H1 (cell line): ENCODE measurements around the gene NBAS. TPM values are rescaled to one million over a fixed set of nuclear protein-coding genes. Genes with fewer than 3 reads are reported as not detected.

ENCODE experiments used
- CTCF ChIA-PET: fragments of 300-600 bp; sonication (Branson Sonifier 250); formaldehyde crosslinking; loops from one replicate; lab custom pipeline; 2021; ENCODE audit not compliant: partially characterized antibody; lab: Charles Lee
- POLR2A ChIA-PET: fragments of 300-600 bp; sonication (Branson Sonifier 250); formaldehyde crosslinking; loops from one replicate; lab custom pipeline; 2021; ENCODE audit warnings: inconsistent platforms; ENCODE audit not compliant: partially characterized antibody; lab: Charles Lee
- DNase-seq, 2 experiments: peaks; one replicate each; pipeline versions ENCODE4 v3.0.0 to v3.0.0-alpha.2; 2010 to 2022; ENCODE audit warnings: low spot score in 2 of 2, low read depth in 1 of 2, mixed read lengths in 1 of 2
- FAIRE-seq: peaks from 2 replicates; lab custom pipeline; 2011; peaks lifted over from hg19 to GRCh38; lab: Jason Lieb, UNC
- H2AFZ ChIP-seq: 2 replicates; pipeline ENCODE4 v1.8.1; 2012; ENCODE audit warnings: low read length, inconsistent platforms
- H2AK5ac ChIP-seq: 2 replicates; pipeline ENCODE4 v1.6.1; 2013; ENCODE audit warnings: low read depth, low read length
- H2BK120ac ChIP-seq: replicated peaks from 2 replicates; pipeline ENCODE3; 2013; ENCODE audit warnings: low read depth, low read length, inconsistent platforms
- H2BK12ac ChIP-seq: 2 replicates; pipeline ENCODE4 v1.6.1; 2013; ENCODE audit warnings: low read depth, low read length
- H2BK15ac ChIP-seq: 2 replicates; pipeline ENCODE4 v1.6.1; 2013; ENCODE audit warnings: low read length
- H2BK20ac ChIP-seq: 2 replicates; pipeline ENCODE4 v1.6.1; 2013; ENCODE audit warnings: low read length
- H2BK5ac ChIP-seq: 2 replicates; pipeline ENCODE4 v1.6.1; 2013; ENCODE audit warnings: low read depth, low read length
- H3K14ac ChIP-seq: 2 replicates; pipeline ENCODE4 v1.6.1; 2013; ENCODE audit warnings: inconsistent platforms; ENCODE audit not compliant: insufficient read length
- H3K18ac ChIP-seq: 2 replicates; pipeline ENCODE4 v1.6.1; 2013; ENCODE audit warnings: low read length; ENCODE audit errors: extremely low read depth
- H3K23ac ChIP-seq: 2 replicates; pipeline ENCODE4 v1.6.1; 2013; ENCODE audit warnings: inconsistent platforms; ENCODE audit not compliant: insufficient read length
- H3K23me2 ChIP-seq: 2 replicates; pipeline ENCODE4 v1.6.1; 2013; ENCODE audit warnings: low read depth, low read length
- H3K27ac ChIP-seq: 2 replicates; pipeline ENCODE4 v1.6.1; 2011; ENCODE audit warnings: low read depth, low read length, inconsistent platforms
- H3K27me3 ChIP-seq, 4 experiments: replicated peaks in 1 of 4; 1 replicate in 1 of 4; 2 replicates in 3 of 4; pipeline versions ENCODE4 v1.6.1 to v1.8.1; 2011 to 2013; ENCODE audit warnings: low read length in 3 of 4, mild to moderate bottlenecking in 3 of 4, inconsistent platforms in 2 of 4, mixed read lengths in 2 of 4, moderate library complexity in 1 of 4; ENCODE audit not compliant: control insufficient read depth in 3 of 4, insufficient read depth in 3 of 4; ENCODE audit errors: extremely low read depth in 1 of 4
- H3K36me3 ChIP-seq, 4 experiments: 2 replicates each; pipeline versions ENCODE4 v1.6.1 to v1.8.1; 2011 to 2013; ENCODE audit warnings: mild to moderate bottlenecking in 4 of 4, low read length in 3 of 4, moderate library complexity in 2 of 4, control low read depth in 1 of 4, inconsistent platforms in 1 of 4; ENCODE audit not compliant: insufficient read depth in 4 of 4, control insufficient read depth in 2 of 4
- H3K4ac ChIP-seq: replicated peaks from 2 replicates; pipeline ENCODE3; 2013; ENCODE audit warnings: low read length, low read depth, mixed read lengths, inconsistent platforms; ENCODE audit not compliant: insufficient read length
- H3K4me1 ChIP-seq, 4 experiments: replicated peaks in 1 of 4; 1 replicate in 1 of 4; 2 replicates in 3 of 4; pipeline versions ENCODE4 v1.6.1 to v1.8.1; 2011 to 2013; ENCODE audit warnings: low read length in 3 of 4, inconsistent platforms in 2 of 4, mixed read lengths in 1 of 4; ENCODE audit not compliant: insufficient read depth in 4 of 4, control insufficient read depth in 3 of 4
- H3K4me2 ChIP-seq, 2 experiments: 2 replicates each; pipeline versions ENCODE4 v1.6.1 to v1.8.1; 2011 to 2013; ENCODE audit warnings: low read depth in 2 of 2, low read length in 2 of 2, control low read depth in 1 of 2, inconsistent platforms in 1 of 2, mild to moderate bottlenecking in 1 of 2; ENCODE audit not compliant: insufficient read depth in 1 of 2
- H3K4me3 ChIP-seq, 4 experiments: fragments of 200-600, 300-600 bp in 1 of 4; sonication (generic), shearing (Covaris generic), sonication (Bioruptor Twin) in 1 of 4; 2 replicates each; pipeline versions ENCODE4 v1.5.1 to v1.8.1; 2011 to 2016; ENCODE audit warnings: low read length in 4 of 4, low read depth in 3 of 4, control low read depth in 2 of 4, inconsistent platforms in 2 of 4, mild to moderate bottlenecking in 2 of 4, mixed read lengths in 1 of 4, moderate library complexity in 1 of 4; ENCODE audit not compliant: insufficient read depth in 2 of 4; ENCODE audit errors: extremely low read depth in 1 of 4
- H3K56ac ChIP-seq: replicated peaks from 2 replicates; pipeline ENCODE3; 2013; ENCODE audit warnings: low read depth, mild to moderate bottlenecking, mixed read lengths, low read length, inconsistent platforms; ENCODE audit not compliant: insufficient read length
- H3K79me1 ChIP-seq: 2 replicates; pipeline ENCODE4 v1.6.1; 2013; ENCODE audit warnings: low read depth, low read length, control low read depth
- H3K79me2 ChIP-seq, 2 experiments: 2 replicates each; pipeline versions ENCODE4 v1.6.1 to v1.8.1; 2012 to 2013; ENCODE audit warnings: low read length in 2 of 2, mild to moderate bottlenecking in 2 of 2, inconsistent platforms in 1 of 2; ENCODE audit not compliant: insufficient read depth in 2 of 2, control insufficient read depth in 1 of 2
- H3K9ac ChIP-seq, 4 experiments: replicated peaks in 1 of 4; 1 replicate in 1 of 4; 2 replicates in 3 of 4; pipeline versions ENCODE4 v1.6.1 to v1.8.1; 2011 to 2013; ENCODE audit warnings: low read depth in 3 of 4, low read length in 3 of 4, control low read depth in 2 of 4, mild to moderate bottlenecking in 2 of 4, moderate library complexity in 2 of 4, inconsistent platforms in 1 of 4; ENCODE audit errors: extremely low read depth in 1 of 4
- H3K9me3 ChIP-seq, 2 experiments: 2 replicates each; pipeline versions ENCODE4 v1.6.1 to v1.8.1; 2012 to 2013; ENCODE audit warnings: mild to moderate bottlenecking in 2 of 2, moderate library complexity in 2 of 2, control low read depth in 1 of 2, inconsistent platforms in 1 of 2, low read depth in 1 of 2, low read length in 1 of 2, mixed read lengths in 1 of 2; ENCODE audit not compliant: insufficient read depth in 2 of 2
- H4K20me1 ChIP-seq, 2 experiments: replicated peaks in 1 of 2; 2 replicates each; pipeline versions ENCODE3 to v1.8.1; 2011 to 2013; ENCODE audit warnings: inconsistent platforms in 2 of 2, low read length in 2 of 2, mild to moderate bottlenecking in 1 of 2; ENCODE audit not compliant: insufficient read depth in 2 of 2, control insufficient read depth in 1 of 2
- H4K5ac ChIP-seq: 2 replicates; pipeline ENCODE4 v1.6.1; 2013; ENCODE audit warnings: low read length, low read depth, mixed read lengths, inconsistent platforms; ENCODE audit not compliant: insufficient read length
- H4K8ac ChIP-seq: 2 replicates; pipeline ENCODE4 v1.8.0; 2013; ENCODE audit warnings: mild to moderate bottlenecking, moderate library complexity, low read length, inconsistent platforms; ENCODE audit not compliant: insufficient read depth; ENCODE audit errors: extremely low read depth
- H4K91ac ChIP-seq: replicated peaks from 2 replicates; pipeline ENCODE3; 2013; ENCODE audit warnings: low read length, mixed read lengths, inconsistent platforms; ENCODE audit not compliant: insufficient read length
- ATF3 ChIP-seq: IDR thresholded peaks from 2 replicates; pipeline ENCODE4 v1.6.1; 2011; ENCODE audit warnings: low read depth, mild to moderate bottlenecking, low read length; ENCODE audit not compliant: insufficient read depth
- HDAC2 ChIP-seq, 2 experiments: fragments of 300-600 bp in 1 of 2; sonication (generic) in 1 of 2; IDR thresholded peaks; 2 replicates each; pipeline ENCODE4 v1.6.1; 2011 to 2012; ENCODE audit warnings: low read depth in 2 of 2, low read length in 2 of 2, mild to moderate bottlenecking in 2 of 2, moderate library complexity in 2 of 2, borderline replicate concordance in 1 of 2, inconsistent platforms in 1 of 2
- POLR2AphosphoS5 ChIP-seq: IDR thresholded peaks from 2 replicates; pipeline ENCODE4 v1.6.1; 2011; ENCODE audit warnings: low read depth, low read length
- RAD21 ChIP-seq, 2 experiments: IDR thresholded peaks in 1 of 2; conservative IDR thresholded peaks in 1 of 2; 2 replicates each; pipeline ENCODE4 v1.6.1; 2011; ENCODE audit warnings: low read depth in 2 of 2, low read length in 2 of 2, improper control_type of control experiment in 1 of 2, inconsistent platforms in 1 of 2, mild to moderate bottlenecking in 1 of 2, moderate library complexity in 1 of 2
- SAP30 ChIP-seq: fragments of 300-600 bp; sonication (generic); IDR thresholded peaks from 2 replicates; pipeline ENCODE4 v1.7.1; 2012; ENCODE audit warnings: low read length, moderate library complexity, mild to moderate bottlenecking, inconsistent platforms; ENCODE audit not compliant: insufficient read depth, insufficient replicate concordance
- SIRT6 ChIP-seq: IDR thresholded peaks from one replicate; pipeline ENCODE4 v1.7.1; 2012; ENCODE audit warnings: low read length, inconsistent platforms
- SP1 ChIP-seq: IDR thresholded peaks from 2 replicates; pipeline ENCODE4 v1.6.1; 2011; ENCODE audit warnings: low read depth, low read length
- SRF ChIP-seq: IDR thresholded peaks from 2 replicates; pipeline ENCODE4 v1.6.1; 2011; ENCODE audit warnings: mild to moderate bottlenecking, low read depth, low read length, moderate library complexity
- TAF7 ChIP-seq: optimal IDR thresholded peaks from 2 replicates; pipeline ENCODE3; 2011; ENCODE audit warnings: low read depth, mild to moderate bottlenecking, inconsistent platforms, low read length, moderate library complexity, borderline replicate concordance
- WGBS, 2 experiments: shearing (Covaris generic) in 1 of 2; methylation state at CpG; one replicate each; pipeline versions ENCODE4 v1.1.6 to v1.1.7; 2013 to 2015; ENCODE audit warnings: low lambda C conversion rate in 2 of 2, mixed read lengths in 2 of 2, inconsistent platforms in 1 of 2, low coverage in 1 of 2, missing lambda C conversion rate in 1 of 2; ENCODE audit not compliant: insufficient replicate concordance in 2 of 2, insufficient coverage in 1 of 2, insufficient read length in 1 of 2; ENCODE audit errors: extremely low coverage in 1 of 2, missing lambda C conversion rate in 1 of 2; 5-methylcytosine and 5-hydroxymethylcytosine counted together
- polyA plus RNA-seq, 7 experiments: library from polyadenylated mRNA; depleted of rRNA in 3 of 7; stranded (reverse) in 5 of 7; unstranded in 2 of 7; fragments of >200 nt in 5 of 7; fragments of 200-250 nt in 2 of 7; gene quantifications; 1 replicate in 5 of 7; 2 replicates in 1 of 7; 4 replicates in 1 of 7; pipeline versions ENCODE4 v1.2.1 to v1.2.3, GENCODE V29; 2011 to 2013; ENCODE audit warnings: missing spikeins in 2 of 7, mixed read lengths in 2 of 7
- total RNA-seq: library from RNA; stranded (reverse); fragmentation: NEBNext Ultra II Directional; extraction: Animal tissue kit (Norgen Biotek cat#: 25700); gene quantifications from 2 replicates; pipeline ENCODE4 v1.2.1, GENCODE V29; 2021

Gene NBAS
- total and polyA plus RNA-seq, 2 of the 8 experiments (the other 6 are each of a cell fraction or from before 2014, with no cell fraction given) = 19.6 to 34.8 TPM

DNA sequence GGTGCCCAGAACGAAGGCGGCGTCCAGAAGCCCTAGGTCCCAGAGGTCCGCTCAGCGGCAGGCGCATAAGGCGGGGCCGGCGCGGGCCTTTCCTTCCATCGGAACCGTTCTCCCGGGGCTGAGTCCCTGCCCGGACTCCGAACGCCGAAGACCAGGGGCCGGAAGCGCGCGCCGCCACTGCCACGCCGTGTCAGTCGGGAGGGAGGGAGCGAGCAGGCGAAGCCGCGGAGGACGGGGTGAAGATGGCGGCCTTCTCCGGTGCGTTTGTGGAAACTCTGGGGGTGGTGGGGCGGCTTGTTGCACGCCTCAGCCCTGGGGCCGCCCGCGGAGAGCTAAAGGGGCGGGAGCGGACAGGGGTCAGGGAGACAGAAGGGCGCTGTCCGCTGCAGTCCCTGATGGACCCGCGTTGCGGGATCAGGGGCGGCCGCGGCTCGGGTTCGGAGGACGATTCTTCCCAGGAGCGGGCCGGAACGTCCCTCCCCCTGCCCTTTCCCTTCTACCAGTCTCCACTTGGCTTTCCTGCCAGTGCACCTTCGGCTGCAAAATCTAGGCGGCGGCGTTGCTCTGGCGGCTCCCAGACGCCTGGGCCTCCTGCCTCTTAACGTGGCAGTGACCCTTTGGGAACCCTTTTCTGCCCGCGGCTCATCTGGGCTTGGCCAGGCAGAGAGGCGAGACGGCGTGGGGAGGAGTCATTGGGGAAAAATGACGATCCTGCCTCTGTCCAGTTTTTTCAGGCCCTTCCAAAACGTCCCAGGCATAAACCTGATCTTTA, 30.7 kb upstream of the NBAS start, which contains the start of gene DDX1:
Gene DDX1 (plus strand): TSS at position 177 of the 772 bp plus-strand sequence. CDS start 66 bp downstream, at position 243.
- no peak within 1 kb of the TSS for H2BK120ac ChIP-seq
- no peaks in the 10 kb centered on the region for H3K27me3 ChIP-seq
- peak within 1 kb of the TSS; percentile 69 to 94 for H3K4me2 ChIP-seq
- H3K14ac ChIP-seq = peak within 1 kb of the TSS; percentile 83
- CTCF ChIA-PET = interaction anchor here (0.6 to 1.0 kb wide), 3 partner anchors 54 to 217 kb away, joined by 3 to 4 read pairs (median 4); no protein-coding TSS in a partner anchor
- H3K4ac ChIP-seq = no peak within 1 kb of the TSS
- H2BK20ac ChIP-seq = no peak within 1 kb of the TSS
- H3K36me3 ChIP-seq = peaks cover 9 to 21% (median 16%) of the 10 kb centered on the region in 4 experiments
- peaks cover 8 to 34% of the 10 kb centered on the region in 2 experiments for H3K79me2 ChIP-seq
- H2AK5ac ChIP-seq = no peak within 1 kb of the TSS
- H2AFZ ChIP-seq = peak within 1 kb of the TSS; percentile 94
- H3K4me1 ChIP-seq = peaks cover 0 to 3% (median 1%) of the 10 kb centered on the region in 4 experiments; a peak in 3 of 7 replicates
- H3K4me3 ChIP-seq = peak within 1 kb of the TSS; percentile 69 to 91 (median 84)
- H3K23me2 ChIP-seq = peaks cover 3% of the 10 kb centered on the region; the same call in 1 of the 2 replicates
- whole genome bisulfite sequencing, 2 experiments = 2% methylated on average over 52 of the region's 68 CpGs; no CpG with 5 or more reads in 1 of the 2 experiments
- no peak within 1 kb of the TSS for H2BK15ac ChIP-seq
- H3K56ac ChIP-seq = peak within 1 kb of the TSS; percentile 60
- H4K5ac ChIP-seq = peak within 1 kb of the TSS; percentile 80
- H4K20me1 ChIP-seq = peaks cover 0 to 3% of the 10 kb centered on the region in 2 experiments
- H3K9ac ChIP-seq = peak within 1 kb of the TSS; percentile 80 to 93 (median 92)
- no peak within 1 kb of the TSS; the same call in 1 of the 2 replicates for H3K18ac ChIP-seq
- no peak within 1 kb of the TSS for H3K23ac ChIP-seq
- no peak for FAIRE-seq
- H3K9me3 ChIP-seq = no peaks in the 10 kb centered on the region
- peak; percentile 46 to 94 for DNase-seq
- H3K79me1 ChIP-seq = no peaks in the 10 kb centered on the region; the same call in 1 of the 2 replicates
- peak within 1 kb of the TSS; percentile 66; the same call in 1 of the 2 replicates for H2BK5ac ChIP-seq
- H4K91ac ChIP-seq = peak within 1 kb of the TSS; percentile 86
- H3K27ac ChIP-seq = peak within 1 kb of the TSS; percentile 89
- POLR2A ChIA-PET = interaction anchor here (0.7 to 1.3 kb wide), 4 partner anchors 22 to 432 kb away, joined by 3 to 5 read pairs (median 3); partner anchors contain the start of gene NBAS
- peak within 1 kb of the TSS; percentile 98 for H4K8ac ChIP-seq
- H2BK12ac ChIP-seq = no peak within 1 kb of the TSS; the same call in 1 of the 2 replicates
- TF ChIP-seq SP1 = 0 out of 2 replicates have a peak, but pooled peaks have one; percentile 28
- peak; percentile 96 for TF ChIP-seq POLR2AphosphoS5
- no peak for TF ChIP-seq SAP30
- TF ChIP-seq RAD21 (IDR thresholded peaks at IDR 0.05 in 1 of 2, conservative IDR thresholded peaks at IDR 0.05 in 1 of 2; ENCODE audit: low read depth in 2 of 2, low read length in 2 of 2) = peak in 1 of 2 experiments; percentile 7; a peak in 1 of 4 replicates
- TF ChIP-seq SRF = peak; percentile 58; the same call in 1 of the 2 replicates
- no peak for TF ChIP-seq SIRT6
- no peak for TF ChIP-seq ATF3
- TF ChIP-seq HDAC2 (IDR thresholded peaks at IDR 0.05; ENCODE audit: borderline replicate concordance in 1 of 2, low read depth in 2 of 2, low read length in 2 of 2) = peak; percentile 48 to 92; a peak in 1 of 4 replicates
- peak; percentile 95 for TF ChIP-seq TAF7
